ENCODE measurements around the gene TCERG1L.
"Not testable (repeated sequence)": the region's sequence is repeated elsewhere in the genome, so short reads cannot be mapped to it uniquely, and the experiment has no call there.

The TCERG1L gene

DNA sequence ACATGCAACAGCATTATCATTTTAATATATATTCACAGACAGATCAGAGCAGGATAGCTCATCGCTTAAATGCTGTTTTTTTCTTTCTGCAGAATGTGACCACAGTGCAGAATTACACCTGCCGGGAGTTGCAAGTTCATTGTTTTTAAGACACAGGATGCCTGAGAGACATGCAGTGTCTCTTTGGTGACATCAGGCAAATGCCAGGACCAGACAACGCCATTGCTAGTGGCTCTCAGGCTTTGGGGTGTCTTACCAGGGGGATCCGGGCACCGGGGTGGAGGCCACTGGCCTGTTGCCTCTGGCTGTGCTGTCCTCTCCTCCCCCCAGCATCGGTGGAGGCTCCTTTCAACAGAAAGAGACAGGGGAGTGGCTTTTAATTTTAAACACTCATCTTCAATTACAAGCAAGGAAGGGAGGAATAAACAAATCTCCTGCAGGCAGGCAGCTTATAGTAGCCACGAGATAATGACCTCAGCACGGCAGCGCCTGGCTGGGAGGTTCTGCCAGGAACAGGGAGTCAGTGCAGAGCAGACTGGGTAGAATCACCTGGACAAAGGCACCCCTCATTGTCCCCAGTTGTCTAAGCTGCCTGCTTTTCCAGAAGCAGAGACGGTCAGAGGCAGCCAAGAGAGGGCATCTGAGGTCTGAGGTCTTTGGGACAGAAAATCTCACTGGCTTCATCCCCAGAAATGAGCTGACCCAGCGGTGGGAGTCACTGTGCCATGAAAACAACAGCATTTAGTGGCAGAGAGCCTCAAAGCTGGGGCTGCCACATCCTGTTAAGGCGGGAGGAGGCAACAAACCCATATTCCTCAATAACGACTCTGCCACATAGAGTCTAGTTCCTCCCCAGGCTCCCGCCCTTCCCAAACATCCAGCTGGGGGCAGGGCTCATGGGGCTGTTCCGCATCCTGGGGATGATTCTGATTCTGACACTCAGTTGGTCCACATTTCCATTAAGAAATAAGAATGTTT lies 148.4 kb downstream of the TCERG1L start:
- DNase-seq, result no peak

DNA sequence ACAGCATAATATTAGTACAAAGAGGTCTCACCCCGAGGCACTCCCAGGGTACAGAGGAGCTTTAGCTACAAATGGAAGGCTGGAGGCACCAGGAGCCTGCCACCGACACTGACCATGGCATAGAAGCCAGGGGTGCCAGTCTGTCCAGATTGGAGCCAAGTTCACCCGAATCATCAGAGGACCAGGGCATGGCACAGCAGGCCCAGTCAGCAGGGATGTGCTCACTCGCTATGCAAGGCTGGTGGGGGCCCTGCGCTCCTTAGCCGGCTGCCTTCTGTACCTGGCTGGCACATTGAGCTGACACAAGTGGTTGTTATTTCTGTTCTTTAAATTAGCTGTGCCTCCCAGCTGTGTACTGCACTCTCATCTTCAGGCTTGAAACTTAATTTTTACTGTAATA lies 149.3 kb downstream of the TCERG1L start:
- no peak for DNase-seq

DNA sequence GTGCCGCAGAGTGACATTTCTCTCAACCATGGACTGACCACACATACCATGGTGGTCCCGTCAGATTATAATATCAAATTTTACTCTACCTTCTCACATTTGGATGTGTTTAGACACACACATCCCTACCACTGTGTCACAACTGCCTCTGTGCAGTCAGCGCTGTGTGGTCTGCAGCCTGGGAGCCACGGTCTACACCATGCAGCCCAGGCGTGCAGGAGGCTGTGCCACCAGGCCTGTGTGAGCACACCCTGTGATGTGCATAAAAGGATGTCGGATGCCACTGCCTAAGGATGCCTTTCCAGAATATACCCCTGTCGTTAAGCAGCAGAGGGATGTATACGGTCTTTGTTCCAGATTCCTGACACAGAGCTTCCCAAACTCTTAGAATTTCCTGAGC lies 150.4 kb downstream of the TCERG1L start:
- DNase-seq, result no peak

DNA sequence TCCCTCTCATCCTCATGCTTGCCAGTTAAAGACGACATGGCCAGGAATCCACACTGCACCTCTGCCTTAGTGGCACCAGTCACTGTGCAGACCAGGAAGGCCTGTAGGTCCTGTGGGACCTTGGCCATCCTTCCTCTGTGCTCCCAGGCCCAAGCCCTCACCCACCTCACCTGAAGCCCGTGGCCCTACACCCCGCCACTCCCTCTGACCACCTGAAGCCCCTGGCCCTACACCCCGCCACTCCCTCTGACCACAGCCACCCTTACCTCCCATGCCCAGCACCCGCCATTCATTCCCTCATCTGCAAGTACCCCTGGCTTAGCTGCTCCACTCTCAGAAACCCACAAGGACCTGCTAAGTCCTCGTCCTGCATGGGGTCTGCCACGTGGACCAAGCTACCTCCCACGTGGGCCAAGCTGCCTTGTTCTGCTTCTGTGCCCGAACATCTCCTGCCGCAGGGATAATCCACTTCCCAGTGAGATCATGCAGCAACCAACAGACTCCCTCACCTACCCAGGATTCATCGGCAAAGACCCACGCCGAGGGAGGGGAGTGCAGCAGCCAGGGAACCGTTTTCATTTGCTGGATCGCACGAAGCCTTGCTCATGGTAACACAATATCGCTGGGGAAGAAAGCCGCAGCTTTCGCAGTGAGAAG lies 151.2 kb downstream of the TCERG1L start:
- no peak for DNase-seq

DNA sequence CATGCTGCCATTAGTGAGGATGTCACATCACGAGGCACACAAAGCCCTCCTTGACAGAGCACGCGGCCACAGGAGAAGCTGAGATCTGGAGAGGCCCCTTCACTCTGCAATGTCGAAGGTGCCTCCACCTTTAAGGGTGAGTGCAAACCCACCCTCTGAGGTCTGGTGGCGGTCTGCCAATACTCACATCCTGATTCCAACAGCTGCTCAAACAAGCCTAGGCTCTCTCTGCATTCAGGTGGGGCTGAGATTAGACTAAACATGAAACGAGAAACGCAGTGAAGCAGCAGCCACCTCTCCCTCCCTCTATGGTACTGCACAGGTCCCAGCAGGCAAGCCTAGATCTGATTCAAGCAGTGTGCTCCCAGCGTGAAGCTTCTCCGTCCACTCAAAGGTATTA lies 151.8 kb downstream of the TCERG1L start:
- no peak for DNase-seq

DNA sequence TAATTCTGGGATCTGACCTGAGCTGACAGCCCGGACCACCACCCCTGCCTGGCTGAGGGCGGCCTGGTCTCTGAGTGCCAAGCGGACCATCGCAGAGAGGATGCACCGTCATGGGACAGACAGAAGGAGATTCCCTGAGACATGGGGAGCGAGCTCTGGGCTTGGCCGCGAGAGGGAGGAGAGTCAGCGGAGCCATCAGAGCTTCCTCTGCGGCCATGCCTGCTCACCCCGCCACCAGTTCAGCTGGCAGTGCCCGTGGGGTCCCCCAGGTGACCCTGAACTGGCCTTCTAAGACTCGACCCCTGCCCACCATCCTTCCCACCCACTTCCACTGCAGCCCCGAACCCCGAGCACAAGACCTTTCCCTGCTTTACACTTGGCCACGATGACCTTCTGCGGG lies 152.8 kb downstream of the TCERG1L start:
- DNase-seq, result no peak

DNA sequence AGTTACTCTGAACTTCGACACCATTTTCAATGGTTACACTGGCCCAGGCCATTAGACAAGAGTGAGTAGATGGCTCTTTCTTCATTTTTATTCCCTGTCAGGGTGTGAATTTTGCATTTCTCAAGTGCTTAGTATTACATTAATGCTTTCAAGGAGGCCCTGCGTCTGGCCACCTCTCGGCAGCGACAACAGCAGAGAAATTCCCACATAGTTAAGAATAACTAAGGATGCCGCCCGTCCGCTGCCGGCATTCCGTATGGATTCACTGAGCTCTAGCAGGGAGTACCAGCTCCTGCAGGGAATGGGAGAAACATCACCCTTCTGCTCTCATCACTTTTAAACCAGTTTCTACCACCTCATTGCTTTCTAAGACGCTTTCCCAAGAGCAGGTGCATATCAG lies 153.6 kb downstream of the TCERG1L start:
- DNase-seq, result no peak

DNA sequence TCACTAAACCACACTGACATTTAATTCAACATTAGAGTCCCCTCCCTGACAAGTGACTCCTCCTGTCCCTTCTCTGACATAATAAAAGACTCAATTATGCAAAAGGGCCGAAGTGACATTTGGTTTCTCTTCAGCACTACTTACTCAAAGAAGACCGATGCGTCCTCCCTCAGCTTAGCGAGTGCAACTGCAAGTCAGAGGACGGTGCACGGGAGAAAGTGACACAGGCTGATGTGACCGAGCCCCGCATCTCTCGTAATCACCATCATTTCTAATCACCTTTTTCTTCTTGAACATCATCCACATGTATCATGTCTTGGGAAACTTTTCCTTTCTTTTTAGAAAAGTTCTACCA lies 155.7 kb downstream of the TCERG1L start:
- DNase-seq, result no peak

DNA sequence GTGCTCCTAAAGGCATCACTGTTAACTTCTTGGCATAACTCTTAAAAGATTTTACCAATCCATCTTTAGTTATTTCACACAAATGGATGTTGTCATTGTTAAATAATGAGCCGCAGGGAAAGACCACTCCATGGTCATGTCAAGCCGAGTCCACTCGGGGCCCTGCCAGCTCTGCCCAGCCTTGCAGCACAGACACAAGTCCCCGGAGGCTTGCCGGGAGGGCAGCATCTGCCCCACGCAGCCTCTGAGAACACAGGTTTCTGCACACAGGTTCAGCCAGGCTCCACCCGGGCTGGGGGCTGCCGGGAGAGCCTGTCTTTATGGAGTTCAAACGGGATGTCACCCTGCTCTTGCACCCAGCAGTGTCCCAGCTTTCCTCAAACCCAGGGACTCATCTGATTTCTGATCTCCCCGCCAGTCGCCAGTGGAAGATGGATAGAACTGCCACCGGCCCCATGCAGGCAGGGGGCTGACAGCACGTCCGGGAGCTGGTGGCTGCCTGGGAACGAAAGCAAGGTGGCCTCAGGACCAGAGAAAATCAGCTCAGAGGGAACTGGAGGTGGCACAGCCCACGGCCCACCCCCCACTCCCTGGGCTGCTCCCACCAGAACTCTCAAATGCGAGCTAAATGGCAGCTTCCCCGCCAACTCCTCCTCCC lies 156.2 kb downstream of the TCERG1L start:
- DNase-seq, result no peak

DNA sequence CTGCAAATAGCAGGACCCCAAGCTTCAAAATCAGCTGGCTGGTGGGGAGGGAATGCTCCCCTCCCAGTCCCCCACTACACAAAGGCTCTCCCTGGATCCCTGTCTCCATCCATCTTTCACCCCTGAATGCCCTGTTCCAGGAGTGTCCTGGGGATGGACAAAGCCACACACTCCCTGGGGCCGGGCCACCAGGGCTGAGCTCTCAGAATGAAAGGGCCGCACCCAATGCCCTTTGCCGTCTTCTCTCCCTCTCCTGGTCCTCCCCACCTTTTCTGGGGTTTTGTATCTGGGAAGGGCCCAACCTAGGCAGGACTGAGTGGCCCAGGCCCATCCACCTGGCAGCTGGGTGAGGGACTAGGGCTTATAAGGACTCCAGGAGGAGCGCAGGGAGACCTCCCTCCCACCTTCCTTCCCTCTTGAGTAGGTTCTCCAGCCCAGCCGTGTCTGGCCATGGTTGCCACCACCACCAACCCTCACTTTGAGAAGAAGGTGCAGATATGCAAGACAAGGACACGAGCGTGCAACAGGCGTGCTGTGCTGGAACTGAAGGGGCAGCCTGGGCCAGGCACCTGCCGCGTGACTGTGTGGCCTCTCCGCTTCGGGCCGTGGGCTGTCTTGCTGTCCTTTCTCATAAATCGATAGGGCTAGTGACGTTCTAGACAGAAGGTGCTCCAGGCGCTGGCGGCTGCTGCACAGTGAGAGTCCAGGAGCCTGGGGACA lies 157.1 kb downstream of the TCERG1L start:
- no peak for DNase-seq

DNA sequence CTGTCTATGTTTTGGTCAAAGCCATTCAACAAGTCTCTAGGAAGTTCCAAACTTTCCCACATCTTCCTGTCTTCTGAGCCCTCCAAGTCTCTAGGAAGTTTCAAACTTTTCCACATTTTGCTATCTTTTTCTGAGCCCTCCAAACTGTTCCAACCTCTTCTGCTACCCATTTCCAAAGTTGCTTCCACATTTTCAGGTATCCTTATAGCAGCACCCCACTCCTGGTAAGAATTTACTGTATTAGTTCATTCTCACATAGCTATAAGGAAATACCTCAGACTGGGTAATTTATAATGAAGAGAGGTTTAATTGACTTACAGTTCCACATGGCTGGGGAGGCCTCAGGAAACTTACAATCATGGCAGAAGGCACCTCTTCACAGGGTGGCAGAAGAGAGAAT lies 159.1 kb downstream of the TCERG1L start:
- DNase-seq, result not testable (repeated sequence)

DNA sequence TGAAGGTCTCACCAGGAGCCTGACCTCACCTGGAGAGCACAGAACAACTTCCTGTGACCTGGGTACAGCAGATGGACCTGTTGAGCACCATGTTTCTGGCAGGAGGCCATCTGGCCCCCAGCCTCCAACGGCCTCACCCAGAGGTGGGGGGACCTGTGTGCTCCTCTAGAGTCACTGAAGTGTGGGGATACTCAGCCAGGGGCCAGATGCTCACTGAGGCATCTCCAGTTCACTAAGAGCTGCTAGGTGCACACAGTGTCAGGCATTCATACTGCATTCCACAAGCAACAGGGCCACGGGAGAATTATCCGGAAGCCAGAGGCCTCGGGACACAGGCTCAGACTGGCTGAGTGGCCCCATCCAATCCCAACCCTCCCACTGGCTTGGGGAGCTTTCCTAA lies 161.4 kb downstream of the TCERG1L start:
- DNase-seq, result no peak

DNA sequence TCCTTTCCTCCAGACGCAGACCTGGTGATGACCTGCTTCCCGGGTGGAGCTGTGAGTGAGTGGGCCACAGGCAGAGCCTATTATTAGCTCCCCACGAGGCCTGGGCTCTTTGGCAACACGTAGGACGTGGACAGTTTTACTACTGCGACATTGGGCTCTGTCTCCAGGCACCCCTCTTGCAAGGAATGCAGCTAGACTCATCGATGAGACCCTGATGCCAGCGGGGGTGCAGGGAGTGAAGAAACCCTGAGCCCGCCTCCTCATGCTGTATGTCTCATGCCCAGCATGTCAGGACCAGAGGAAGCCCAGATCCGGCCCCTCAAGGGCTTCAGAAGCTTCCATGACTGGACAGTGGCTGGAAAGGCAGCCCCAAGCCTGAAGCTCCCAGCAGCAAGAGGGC lies 161.9 kb downstream of the TCERG1L start:
- no peak for DNase-seq

DNA sequence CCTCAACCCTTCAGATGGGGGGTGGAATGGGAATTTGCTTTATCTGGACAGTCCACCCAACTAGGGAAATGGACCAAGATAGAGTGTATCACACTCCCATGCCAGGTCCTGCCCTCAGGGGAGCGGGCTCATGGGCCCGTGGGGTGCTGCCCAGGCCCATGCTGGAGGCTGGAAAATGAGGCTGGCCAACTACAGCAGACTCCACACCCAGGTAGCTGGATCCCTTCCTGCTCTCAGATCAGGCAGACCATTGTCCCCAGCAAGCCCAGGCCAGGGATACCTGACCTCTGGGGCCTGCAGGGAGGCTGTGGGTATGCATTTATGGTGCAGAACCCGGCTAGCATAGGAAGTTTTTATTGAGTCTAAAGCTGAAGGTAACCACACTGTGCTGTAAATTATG lies 162.4 kb downstream of the TCERG1L start:
- DNase-seq, result no peak

DNA sequence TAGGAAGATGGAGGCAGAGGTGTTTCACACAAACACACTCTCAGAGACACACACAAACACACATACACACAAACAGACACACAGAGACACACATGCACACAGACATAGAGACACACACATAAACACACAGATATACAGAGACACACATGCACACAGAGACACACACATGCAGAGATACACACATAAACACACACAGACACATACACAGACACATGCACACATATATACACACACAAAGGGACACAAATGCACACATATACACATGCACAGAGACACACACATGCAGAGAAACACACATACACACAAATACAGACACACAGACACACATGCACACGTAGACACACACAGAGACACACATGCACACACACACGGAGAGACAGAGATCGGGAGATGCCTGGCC lies 163.3 kb downstream of the TCERG1L start:
- no peak for DNase-seq

DNA sequence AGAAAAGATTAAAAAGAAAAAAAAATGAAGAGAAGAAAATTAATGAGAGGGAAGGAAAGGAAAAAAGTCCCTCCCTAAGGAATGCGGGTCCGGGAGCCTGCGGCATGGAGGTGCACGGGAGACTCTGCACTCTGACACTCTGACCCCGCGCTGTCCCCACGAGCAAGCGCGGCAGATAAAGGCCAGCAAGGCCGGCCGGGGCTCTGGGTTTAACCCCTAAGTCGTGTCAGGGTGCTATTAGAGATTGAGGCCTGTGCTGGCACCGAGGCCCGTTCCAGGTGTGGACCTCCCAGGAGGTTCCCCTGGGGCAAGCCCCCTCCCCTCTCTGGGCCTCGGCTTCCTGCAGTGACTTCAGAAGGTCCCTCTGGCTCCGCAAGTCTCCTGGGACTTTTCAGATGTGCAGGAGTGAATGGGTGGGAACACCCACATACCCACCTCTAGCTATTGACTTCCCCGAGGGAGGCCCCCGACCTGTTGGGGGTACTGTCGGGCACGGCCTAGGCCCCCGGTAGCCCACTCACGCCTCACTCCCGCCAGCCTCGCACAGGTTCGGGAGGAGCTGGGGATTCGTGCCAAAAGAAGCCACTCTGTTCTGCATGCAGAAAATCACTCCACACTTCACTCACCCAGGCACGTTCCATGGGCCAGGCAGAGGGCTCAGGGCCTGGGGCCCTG lies 164.1 kb downstream of the TCERG1L start:
- DNase-seq, result no peak

DNA sequence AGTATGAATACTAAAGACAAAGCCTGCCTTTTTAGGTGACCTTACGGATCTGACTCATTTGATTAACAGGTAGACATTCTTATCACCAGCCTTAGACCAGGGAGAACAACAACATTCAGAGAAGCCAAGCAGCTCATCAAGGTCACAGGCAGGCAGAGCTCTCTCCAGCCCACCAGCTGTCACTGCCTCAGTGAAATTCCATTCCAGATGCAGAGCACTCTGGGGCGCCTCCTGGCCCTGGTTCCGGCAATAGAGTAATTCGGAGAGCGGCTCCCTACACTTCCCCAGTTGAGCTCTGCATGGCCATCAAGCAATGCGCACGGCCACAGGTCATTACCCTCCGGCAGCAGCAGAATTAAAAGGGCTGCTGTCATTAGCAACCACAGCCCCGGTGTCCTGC lies 164.7 kb downstream of the TCERG1L start:
- no peak for DNase-seq

DNA sequence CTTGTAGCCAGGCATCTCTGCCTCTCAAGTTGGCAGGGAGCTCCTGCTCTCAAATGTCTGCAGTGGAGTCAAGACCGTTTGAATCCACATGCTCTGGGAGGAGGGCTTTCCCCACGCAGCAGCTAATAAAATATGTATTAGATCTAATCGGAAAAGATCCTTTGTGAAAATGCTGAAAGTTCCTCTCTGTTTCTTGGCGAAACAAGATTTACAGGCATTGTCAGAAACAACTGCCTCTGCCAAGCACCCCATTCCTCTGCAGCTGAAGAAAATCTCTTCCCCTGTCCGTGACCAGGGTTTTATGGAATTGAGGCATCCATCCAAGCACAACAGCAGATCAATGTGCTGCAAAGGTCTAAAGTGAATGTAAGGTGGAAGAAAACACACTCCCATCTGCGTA lies 165.8 kb downstream of the TCERG1L start:
- no peak for DNase-seq

DNA sequence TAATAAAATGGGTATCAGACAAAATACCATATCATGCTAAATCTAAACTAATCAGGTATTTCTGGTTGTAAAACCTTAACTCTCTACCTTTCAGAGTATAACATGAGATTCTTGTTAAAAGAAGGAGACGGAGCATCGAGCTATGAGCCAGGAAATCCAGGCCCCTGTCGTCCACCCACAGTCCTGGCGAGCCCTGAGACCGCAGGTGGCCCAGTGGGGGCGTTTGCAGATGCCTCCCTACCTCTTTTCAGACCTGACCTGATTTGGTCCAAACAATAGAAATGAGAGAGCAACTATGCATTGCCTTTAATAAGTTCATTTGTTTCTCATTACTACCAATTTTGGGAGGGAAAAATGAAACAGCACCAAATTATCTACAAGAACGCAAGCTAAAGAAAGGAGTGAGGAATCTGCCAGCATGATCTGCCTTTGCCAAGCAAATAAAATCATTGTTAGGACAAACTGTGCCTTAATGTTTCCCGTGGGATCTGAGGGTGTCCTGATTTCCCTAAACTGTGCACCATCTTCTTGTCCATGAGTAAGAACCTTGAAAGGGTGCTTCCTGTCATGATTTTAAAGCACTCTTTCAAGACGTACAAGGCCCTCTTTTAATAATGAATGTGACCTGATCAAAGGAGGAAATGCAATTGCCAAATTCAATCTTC lies 166.7 kb downstream of the TCERG1L start:
- DNase-seq, result no peak

DNA sequence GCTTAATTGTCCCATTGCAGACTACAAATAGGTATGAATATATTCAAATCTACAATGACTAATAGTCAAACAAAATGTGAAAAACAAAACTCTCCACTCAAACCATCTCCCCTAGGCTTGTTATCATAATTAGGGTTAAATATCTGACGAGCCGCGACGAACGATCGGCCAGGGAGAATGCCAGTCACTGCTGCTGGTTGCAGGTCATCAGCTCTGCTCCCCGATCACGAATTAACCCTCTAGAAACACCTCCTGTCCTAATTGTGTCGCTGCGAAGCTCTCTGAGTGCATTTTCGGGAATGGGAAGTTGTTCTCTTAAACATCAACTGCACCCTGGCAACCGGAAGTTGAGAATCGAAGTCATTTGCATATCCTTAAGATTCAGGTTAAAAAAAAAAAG lies 167.3 kb downstream of the TCERG1L start:
- DNase-seq, result no peak

DNA sequence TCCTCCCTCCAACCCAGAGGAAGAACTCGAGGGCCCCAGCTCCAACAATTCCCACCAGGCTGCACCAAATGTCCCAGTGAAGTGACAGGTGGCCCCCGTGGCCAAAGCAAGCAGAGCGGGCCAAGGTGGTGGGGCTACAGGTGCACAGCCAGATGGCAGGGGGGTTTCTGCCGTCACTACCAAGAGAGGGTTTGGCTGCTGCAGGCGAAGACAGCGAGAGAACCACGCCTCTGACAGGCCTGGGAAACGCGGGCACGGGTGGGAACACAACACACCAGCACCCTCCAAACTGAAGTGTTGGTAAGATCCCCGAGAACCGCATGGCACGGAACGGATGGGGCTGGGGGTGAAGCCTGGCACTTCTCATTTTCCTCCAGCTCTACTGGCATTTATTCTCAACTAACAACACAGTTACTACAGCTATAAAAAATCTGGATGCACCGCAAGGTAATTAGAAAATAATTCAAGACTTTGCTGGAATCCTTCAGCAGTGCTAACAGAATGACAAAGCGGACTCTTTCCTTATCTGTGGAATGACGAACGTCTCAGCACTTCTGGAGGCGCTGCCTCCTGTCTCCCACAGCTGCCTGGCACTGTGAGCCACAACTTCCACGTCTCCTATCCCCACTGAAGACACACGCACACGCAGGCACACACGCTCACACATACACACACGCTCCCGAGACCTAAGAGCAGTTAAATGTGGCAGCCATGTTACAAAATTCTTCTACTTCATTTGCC lies 167.9 kb downstream of the TCERG1L start:
- DNase-seq, result no peak

Measured in fibroblast of skin of back (primary cell).